Testis (tissue), 3 donors: ENCODE results near the gene BMP6. TPM values are rescaled to one million over a fixed set of nuclear protein-coding genes. Genes with fewer than 3 reads are reported as not detected.
"Not testable (repeated sequence)": the region's sequence is repeated elsewhere in the genome, so short reads cannot be mapped to it uniquely, and the experiment has no call there.

Experiments
- DNase-seq: peaks from one replicate; pipeline ENCODE4 v3.0.0-alpha.2; 2019
- H3K27ac ChIP-seq, 2 donors: fragments of 200-600 bp; sonication (generic); one replicate each; pipeline ENCODE4 v1.5.1; 2019
- H3K27me3 ChIP-seq: fragments of 200-600 bp; sonication (generic); one replicate; pipeline ENCODE4 v1.5.1; 2019
- H3K36me3 ChIP-seq: fragments of 200-600 bp; sonication (generic); one replicate; pipeline ENCODE4 v1.5.1; 2017; ENCODE audit warnings: low read depth; ENCODE audit errors: missing control alignments
- H3K4me1 ChIP-seq: fragments of 200-600 bp; sonication (generic); one replicate; pipeline ENCODE4 v1.5.1; 2019
- H3K4me3 ChIP-seq, 2 donors: fragments of 200-600 bp; sonication (generic); one replicate each; pipeline ENCODE4 v1.5.1; 2017 to 2019
- H3K9me3 ChIP-seq: fragments of 200-600 bp; sonication (generic); one replicate; pipeline ENCODE4 v1.5.1; 2017
- CTCF ChIP-seq, 3 experiments: fragments of 450-650 bp in 2 of 3; fragments of 200-600 bp in 1 of 3; sonication (generic) in 1 of 3; IDR thresholded peaks; one replicate each; pipeline ENCODE4 v1.5.1; 2016 to 2019; ENCODE audit warnings: antibody characterized with exemption in 3 of 3, mild to moderate bottlenecking in 2 of 3, moderate library complexity in 1 of 3
- POLR2A ChIP-seq: fragments of 450-650 bp; IDR thresholded peaks from one replicate; pipeline ENCODE4 v1.6.1; 2017; ENCODE audit warnings: antibody characterized with exemption, mild to moderate bottlenecking, moderate library complexity
- WGBS, 2 donors: methylation state at CpG; one replicate each; pipeline ENCODE4 v1.1.5; 2018; 5-methylcytosine and 5-hydroxymethylcytosine counted together
- intact Hi-C: fragments of 100-400 bp; cut with DNase I; formaldehyde crosslinking; loops from one replicate; pipeline ENCODE4 v1.15.1; 2023; ENCODE audit warnings: low total_unique reads
- polyA plus RNA-seq: library from polyadenylated mRNA; stranded (reverse); fragments of 350-450 nt; fragmentation: Illumina TruSeq; extraction: RNeasy Lipid Tissue Mini Kit (QIAGEN cat#74804); gene quantifications from one replicate; pipeline ENCODE4 v1.2.3, GENCODE V29; 2014; ENCODE audit warnings: low read depth, low replicate concordance; ENCODE audit not compliant: insufficient read depth
- total RNA-seq, 2 donors: library from RNA; depleted of rRNA; stranded (reverse); fragments of >200 nt; gene quantifications; one replicate each; pipeline ENCODE4 v1.2.3, GENCODE V29; 2016

The BMP6 gene
- total and polyA plus RNA-seq, 3 donors from 2014 or later, result 6.2 to 13.6 (median 11.4) TPM

GRCh38 chr6:7891078-7891872 lies 165.4 kb downstream of the BMP6 start:
- Histone ChIP-seq H3K9me3 (no peaks in the 10 kb centered on the region), H3K36me3 (no peaks in the 10 kb centered on the region), H3K4me1 (no peaks in the 10 kb centered on the region), H3K4me3 (no peak overlapping the region), H3K27me3 (no peaks in the 10 kb centered on the region), H3K27ac (no peak overlapping the region)
- TF ChIP-seq CTCF (IDR thresholded peaks at IDR 0.05), result no peak
- no peak for TF ChIP-seq POLR2A
- intact Hi-C loops, result no loop called here
- no peak for DNase-seq
- 83 to 86% methylated on average over 15 of the region's 15 CpGs for WGBS, 2 donors

- H3K36me3 ChIP-seq, H3K4me1 ChIP-seq, H3K27me3 ChIP-seq, H3K4me3 ChIP-seq, H3K9me3 ChIP-seq, intact Hi-C loops, DNase-seq, H3K27ac ChIP-seq: not testable (repeated sequence)
- 85 to 95% methylated on average over 4 of the region's 4 CpGs for WGBS, 2 donors
Measured at GRCh38 chr6:7892367-7892766, 166.5 kb downstream of the BMP6 start.

- no peak for TF ChIP-seq CTCF (IDR thresholded peaks at IDR 0.05)
- TF ChIP-seq POLR2A, result no peak
- DNase-seq, result no peak
- Histone ChIP-seq H3K9me3 (no peaks in the 10 kb centered on the region), H3K4me3 (no peak overlapping the region), H3K4me1 (no peaks in the 10 kb centered on the region), H3K27me3 (no peaks in the 10 kb centered on the region), H3K27ac (no peak overlapping the region), H3K36me3 (no peaks in the 10 kb centered on the region)
- 94 to 95% methylated on average over 11 to 12 of the region's 12 CpGs for WGBS, 2 donors
- intact Hi-C loops, result no loop called here
Measured at GRCh38 chr6:7893342-7893741, 167.4 kb downstream of the BMP6 start.

GRCh38 chr6:7894262-7895124 lies 168.6 kb downstream of the BMP6 start:
- H3K27me3 ChIP-seq, result no peaks in the 10 kb centered on the region
- H3K27ac ChIP-seq, result no peak overlapping the region
- DNase-seq, result no peak
- TF ChIP-seq CTCF (IDR thresholded peaks at IDR 0.05) (no peak), POLR2A (no peak)
- no peaks in the 10 kb centered on the region for H3K4me1 ChIP-seq
- WGBS, 2 donors, result 83 to 87% methylated on average over 13 of the region's 13 CpGs
- no peaks in the 10 kb centered on the region for H3K9me3 ChIP-seq
- H3K4me3 ChIP-seq, result no peak overlapping the region
- H3K36me3 ChIP-seq, result no peaks in the 10 kb centered on the region
- intact Hi-C loops, result no loop called here

- intact Hi-C loops, result no loop called here
- Histone ChIP-seq H3K27me3 (no peaks in the 10 kb centered on the region), H3K9me3 (no peaks in the 10 kb centered on the region), H3K4me1 (no peaks in the 10 kb centered on the region), H3K36me3 (no peaks in the 10 kb centered on the region), H3K27ac (no peak overlapping the region), H3K4me3 (no peak overlapping the region)
- TF ChIP-seq POLR2A (no peak), CTCF (IDR thresholded peaks at IDR 0.05) (no peak)
- DNase-seq, result no peak
- WGBS, 2 donors, result 85 to 95% methylated on average over 4 to 7 of the region's 7 CpGs
Measured at GRCh38 chr6:7895125-7895423, 169.2 kb downstream of the BMP6 start.
